Cardiac muscle cell (in vitro differentiated cells and primary cell): ENCODE data around the gene CENPX. TPM values are rescaled to one million over a fixed set of nuclear protein-coding genes. Genes with fewer than 3 reads are reported as not detected.

Experiments
- DNase-seq, 2 donors: peaks; one replicate each; pipeline versions ENCODE4 v3.0.0 to v3.0.0-alpha.2; 2010 to 2017; ENCODE audit warnings: low read depth in 1 of 2, low spot score in 1 of 2
- H3K27ac ChIP-seq: fragments of 200-600 bp; sonication (generic); 2 replicates; pipeline ENCODE4 v1.5.1; 2016
- H3K27me3 ChIP-seq: fragments of 200-600 bp; sonication (generic); 2 replicates; pipeline ENCODE4 v1.6.0; 2016; ENCODE audit warnings: control low read depth
- H3K36me3 ChIP-seq: fragments of 200-600 bp; sonication (generic); 2 replicates; pipeline ENCODE4 v1.5.1; 2016; ENCODE audit warnings: control low read depth
- H3K4me1 ChIP-seq: fragments of 200-600 bp; sonication (generic); 2 replicates; pipeline ENCODE4 v1.8.1; 2017; ENCODE audit warnings: low read depth, mild to moderate bottlenecking, mixed run types
- H3K4me3 ChIP-seq: fragments of 200-600 bp; sonication (generic); 2 replicates; pipeline ENCODE4 v1.5.1; 2016; ENCODE audit warnings: mild to moderate bottlenecking
- H3K9me3 ChIP-seq: fragments of 200-600 bp; sonication (generic); 2 replicates; pipeline ENCODE4 v1.5.1; 2017; ENCODE audit warnings: low read depth, mild to moderate bottlenecking, control low read depth
- polyA plus RNA-seq: library from polyadenylated mRNA; unstranded; fragments of >200 nt; fragmentation: Nextera tagmentation; extraction: Ambion mirVana; gene quantifications from 2 replicates; pipeline ENCODE4 v1.2.1, GENCODE V29; 2016
- total RNA-seq: library from RNA; depleted of rRNA; stranded (reverse); fragments of >200 nt; gene quantifications from 2 replicates; pipeline ENCODE4 v1.2.3, GENCODE V29; 2016
- TF ChIP-seq, protein P1 (sequence below): IDR thresholded peaks from 2 replicates; pipeline ENCODE4 v1.5.1; 2012; ENCODE audit warnings: low read depth, mild to moderate bottlenecking, low read length

Gene CENPX
- total and polyA plus RNA-seq, 2 experiments from 2014 or later: 82.9 to 129 TPM

DNA sequence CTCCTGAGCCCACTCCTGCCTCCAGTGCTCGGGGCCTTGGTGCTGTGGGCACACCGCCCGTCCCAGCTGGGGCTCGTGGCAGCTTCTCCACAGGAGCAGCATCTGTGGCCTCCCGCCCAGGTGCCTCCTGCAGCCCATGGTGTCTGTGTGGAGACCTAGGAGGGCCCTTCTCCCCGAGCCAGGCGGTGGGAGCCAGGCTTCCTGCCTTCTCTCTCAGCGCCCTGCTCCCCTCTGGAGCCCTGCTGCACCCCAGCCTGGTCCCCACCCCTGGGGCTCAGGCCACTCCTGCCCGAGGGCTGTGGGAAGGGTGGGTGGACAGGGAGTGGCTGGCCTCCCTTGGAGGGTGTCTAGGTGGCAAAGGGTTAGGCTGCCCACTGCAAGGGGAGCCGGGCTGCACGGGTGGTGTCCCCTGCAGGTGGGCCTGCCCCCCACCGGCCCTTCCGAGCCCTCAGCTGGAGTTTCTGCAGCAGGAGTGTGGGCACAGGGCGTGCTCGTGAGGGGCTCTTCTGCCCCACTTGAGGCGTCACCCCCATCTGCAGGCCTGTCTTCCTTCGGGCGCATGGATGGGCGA, 11.0 kb downstream of the CENPX start:
- Histone ChIP-seq H3K4me3 (no peak overlapping the region), H3K27ac (peak overlapping the region; percentile 89), H3K4me1 (peaks cover 18% of the 10 kb centered on the region), H3K36me3 (no peaks in the 10 kb centered on the region), H3K27me3 (no peaks in the 10 kb centered on the region), H3K9me3 (no peaks in the 10 kb centered on the region)
- TF ChIP-seq, protein P1, sequence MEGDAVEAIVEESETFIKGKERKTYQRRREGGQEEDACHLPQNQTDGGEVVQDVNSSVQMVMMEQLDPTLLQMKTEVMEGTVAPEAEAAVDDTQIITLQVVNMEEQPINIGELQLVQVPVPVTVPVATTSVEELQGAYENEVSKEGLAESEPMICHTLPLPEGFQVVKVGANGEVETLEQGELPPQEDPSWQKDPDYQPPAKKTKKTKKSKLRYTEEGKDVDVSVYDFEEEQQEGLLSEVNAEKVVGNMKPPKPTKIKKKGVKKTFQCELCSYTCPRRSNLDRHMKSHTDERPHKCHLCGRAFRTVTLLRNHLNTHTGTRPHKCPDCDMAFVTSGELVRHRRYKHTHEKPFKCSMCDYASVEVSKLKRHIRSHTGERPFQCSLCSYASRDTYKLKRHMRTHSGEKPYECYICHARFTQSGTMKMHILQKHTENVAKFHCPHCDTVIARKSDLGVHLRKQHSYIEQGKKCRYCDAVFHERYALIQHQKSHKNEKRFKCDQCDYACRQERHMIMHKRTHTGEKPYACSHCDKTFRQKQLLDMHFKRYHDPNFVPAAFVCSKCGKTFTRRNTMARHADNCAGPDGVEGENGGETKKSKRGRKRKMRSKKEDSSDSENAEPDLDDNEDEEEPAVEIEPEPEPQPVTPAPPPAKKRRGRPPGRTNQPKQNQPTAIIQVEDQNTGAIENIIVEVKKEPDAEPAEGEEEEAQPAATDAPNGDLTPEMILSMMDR: no peak
- no peak for DNase-seq

DNA sequence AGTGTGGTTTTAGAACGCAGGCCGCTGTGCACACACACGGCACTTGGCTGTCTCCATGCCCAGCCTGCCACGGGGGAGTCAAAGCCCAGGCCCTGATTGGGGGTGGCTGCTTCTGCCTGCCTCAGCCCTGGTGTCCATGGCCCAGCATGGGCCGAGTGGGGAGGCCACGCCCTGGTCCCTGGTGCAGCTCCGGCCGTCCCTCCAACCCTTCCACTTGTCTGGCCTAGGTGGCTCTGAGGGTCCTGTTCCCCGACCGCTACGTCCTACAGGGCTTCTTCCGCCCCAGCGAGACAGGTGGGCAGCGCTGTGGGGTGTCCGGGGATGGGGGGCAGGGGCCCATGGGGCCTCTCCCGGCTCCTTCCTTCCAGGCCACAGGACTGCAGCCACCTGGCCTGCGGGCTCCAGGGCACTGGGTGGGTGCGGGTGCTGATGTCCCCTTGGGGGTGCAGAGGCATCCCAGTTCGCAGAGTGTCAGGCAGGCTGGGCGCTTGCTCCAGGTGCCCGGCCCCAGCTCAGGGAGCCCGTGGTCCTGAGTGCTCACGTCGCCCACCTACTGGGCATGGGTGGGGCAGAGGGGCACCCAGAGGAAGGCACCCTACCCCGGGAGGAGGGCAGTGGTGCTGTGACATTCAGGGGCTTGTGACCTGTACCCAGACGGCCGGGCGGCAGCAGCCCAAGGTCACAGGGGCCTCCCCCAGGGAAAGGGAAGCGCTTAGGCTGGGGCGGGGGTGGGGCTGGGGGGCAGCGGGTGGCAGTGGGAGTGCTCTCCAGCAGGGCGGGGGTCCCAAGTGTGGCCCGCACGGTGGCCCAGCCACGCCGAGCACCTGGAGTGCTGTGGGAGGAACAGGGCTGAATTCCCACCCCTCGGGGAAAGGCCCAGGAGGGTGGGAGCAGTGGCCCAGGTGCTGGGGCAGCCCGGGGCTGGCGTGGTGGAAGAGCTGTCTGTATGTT, 11.8 kb downstream of the CENPX start:
- no peaks in the 10 kb centered on the region for H3K9me3 ChIP-seq
- no peak overlapping the region for H3K4me3 ChIP-seq
- DNase-seq: no peak
- H3K27me3 ChIP-seq: no peaks in the 10 kb centered on the region
- peaks cover 18% of the 10 kb centered on the region for H3K4me1 ChIP-seq
- no peak overlapping the region for H3K27ac ChIP-seq
- H3K36me3 ChIP-seq: no peaks in the 10 kb centered on the region
- TF ChIP-seq, protein P1: no peak

DNA sequence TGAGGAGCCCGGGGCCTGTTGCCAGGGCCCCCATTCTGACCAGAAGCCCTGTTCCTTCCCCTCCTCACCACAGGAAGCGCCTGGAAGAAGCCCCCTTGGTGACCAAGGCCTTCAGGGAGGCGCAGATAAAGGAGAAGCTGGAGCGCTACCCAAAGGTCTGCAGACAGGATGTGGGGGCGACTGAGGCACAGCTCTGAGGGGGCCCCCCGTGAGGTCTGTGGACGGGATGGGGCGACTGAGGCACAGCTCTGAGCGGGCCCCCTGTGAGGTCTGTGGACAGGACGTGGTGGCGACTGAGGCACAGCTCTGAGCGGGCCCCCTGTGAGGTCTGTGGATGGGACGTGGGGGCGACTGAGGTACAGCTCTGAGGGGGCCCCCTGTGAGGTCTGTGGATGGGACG, 13.3 kb downstream of the CENPX start:
- TF ChIP-seq, protein P1: no peak
- no peaks in the 10 kb centered on the region for H3K36me3 ChIP-seq

DNA sequence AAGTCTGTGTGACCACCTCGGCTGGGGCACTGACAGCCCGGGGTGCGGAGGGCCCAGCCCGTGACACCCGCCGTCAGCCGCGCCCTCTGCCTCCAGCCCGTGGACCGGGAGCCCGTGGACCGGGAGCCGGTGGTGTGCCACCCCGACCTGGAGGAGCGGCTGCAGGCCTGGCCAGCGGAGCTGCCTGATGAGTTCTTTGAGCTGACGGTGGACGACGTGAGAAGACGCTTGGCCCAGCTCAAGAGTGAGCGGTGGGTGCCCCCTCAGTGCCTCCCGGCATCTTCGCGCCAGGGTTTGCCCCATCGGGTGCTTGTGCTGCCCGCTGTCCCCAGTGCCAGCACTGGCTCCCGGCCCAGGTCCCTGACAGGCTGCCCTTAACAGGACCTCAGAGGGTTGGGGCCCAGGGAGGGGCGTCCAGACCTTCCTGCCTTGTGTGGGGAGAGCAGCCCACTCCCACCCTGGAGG, 13.7 kb downstream of the CENPX start:
- Histone ChIP-seq H3K27me3 (no peaks in the 10 kb centered on the region), H3K27ac (no peak overlapping the region), H3K4me3 (no peak overlapping the region), H3K4me1 (peaks cover 18% of the 10 kb centered on the region), H3K36me3 (no peaks in the 10 kb centered on the region), H3K9me3 (no peaks in the 10 kb centered on the region)
- TF ChIP-seq, protein P1: no peak
- no peak for DNase-seq

More for the DNA sequence above, 13.3 kb downstream of the CENPX start:
- Histone ChIP-seq H3K9me3 (no peaks in the 10 kb centered on the region), H3K27me3 (no peaks in the 10 kb centered on the region), H3K4me1 (peaks cover 18% of the 10 kb centered on the region), H3K27ac (no peak overlapping the region), H3K4me3 (no peak overlapping the region)
- DNase-seq: no peak

DNA sequence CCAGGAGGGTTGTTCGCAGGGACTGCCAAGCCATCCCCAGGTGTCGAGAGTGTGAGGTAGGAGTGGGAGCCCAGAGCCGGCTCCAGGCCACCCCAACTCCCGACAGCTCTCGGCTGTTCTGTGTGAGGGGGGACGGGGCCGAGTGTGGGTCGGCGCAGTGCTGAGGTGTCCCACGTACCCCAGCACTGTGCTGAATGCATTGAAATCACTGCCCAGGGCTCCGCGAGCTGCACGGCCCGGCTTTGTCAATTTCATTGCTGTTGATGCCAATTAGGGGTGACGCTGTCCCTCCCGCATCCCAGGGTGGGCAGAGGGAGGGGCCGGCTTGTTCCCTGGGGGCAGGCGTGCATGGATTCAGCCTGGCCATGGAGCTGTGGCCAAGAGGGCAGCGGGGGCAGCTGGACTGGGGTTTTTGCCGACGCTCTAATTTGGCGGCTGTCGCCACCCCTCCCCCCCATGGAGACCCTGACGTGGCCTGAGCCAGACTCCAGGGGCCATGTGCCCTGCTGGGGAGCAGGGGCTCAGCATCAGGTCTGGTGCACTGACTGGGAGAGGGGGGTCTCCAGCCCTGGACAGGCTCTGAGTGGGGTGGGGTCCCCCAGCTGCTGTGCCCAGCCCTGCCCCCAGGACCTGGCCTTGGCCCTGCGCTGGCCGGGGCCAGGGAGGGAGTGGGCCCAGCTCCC, 14.3 kb downstream of the CENPX start:
- DNase-seq: no peak
- H3K4me3 ChIP-seq: no peak overlapping the region
- H3K9me3 ChIP-seq: no peaks in the 10 kb centered on the region
- no peaks in the 10 kb centered on the region for H3K27me3 ChIP-seq
- H3K4me1 ChIP-seq: peaks cover 13% of the 10 kb centered on the region
- no peak overlapping the region for H3K27ac ChIP-seq
- TF ChIP-seq, protein P1: no peak
- no peaks in the 10 kb centered on the region for H3K36me3 ChIP-seq
